Body of pancreas (tissue), 4 donors: Measurements from ENCODE around the gene C17orf113. TPM values are rescaled to one million over a fixed set of nuclear protein-coding genes. Genes with fewer than 3 reads are reported as not detected.

ENCODE experiments used
- ATAC-seq: fragments of 150-250 bp; one replicate; pipeline ENCODE4 v1.9.1; 2016
- DNase-seq, 4 donors: peaks; one replicate each; pipeline ENCODE4 v3.0.0-alpha.2; 2019
- H3K27ac ChIP-seq, 4 donors: fragments of 200-600 bp; sonication (generic); 1 replicate in 3 of 4; 2 replicates in 1 of 4; pipeline versions ENCODE4 v1.5.1 to v1.6.1; 2016 to 2019; ENCODE audit warnings: mild to moderate bottlenecking in 1 of 4, mixed read lengths in 1 of 4, moderate library complexity in 1 of 4
- H3K27me3 ChIP-seq, 2 donors: fragments of 200-600 bp; sonication (generic); one replicate each; pipeline ENCODE4 v1.6.0; 2016; ENCODE audit warnings: mild to moderate bottlenecking in 1 of 2
- H3K36me3 ChIP-seq, 2 donors: fragments of 200-600 bp; sonication (generic); replicated peaks in 1 of 2; 2 replicates each; pipeline ENCODE4 v1.5.1; 2016; ENCODE audit warnings: low read depth in 2 of 2; ENCODE audit not compliant: insufficient read depth in 1 of 2
- H3K4me1 ChIP-seq: fragments of 200-600 bp; sonication (generic); one replicate; pipeline ENCODE4 v1.6.0; 2016
- H3K4me3 ChIP-seq, 2 donors: fragments of 200-600 bp; sonication (generic); 1 replicate in 1 of 2; 2 replicates in 1 of 2; pipeline ENCODE4 v1.5.1; 2016 to 2019
- H3K9me3 ChIP-seq, 3 donors: fragments of 200-600 bp; sonication (generic); 1 replicate in 2 of 3; 2 replicates in 1 of 3; pipeline ENCODE4 v1.5.1; 2016
- CTCF ChIP-seq, 7 experiments: fragments of 450-650 bp in 4 of 7; fragments of 200-600 bp in 3 of 7; sonication (generic) in 3 of 7; IDR thresholded peaks; one replicate each; pipeline ENCODE4 v1.5.1; 2016 to 2019; ENCODE audit warnings: antibody characterized with exemption in 7 of 7
- POLR2A ChIP-seq, 3 donors: fragments of 450-650 bp; IDR thresholded peaks; one replicate each; pipeline ENCODE4 v1.6.1; 2016; ENCODE audit warnings: antibody characterized with exemption in 3 of 3, mild to moderate bottlenecking in 2 of 3
- WGBS, 2 donors: methylation state at CpG; one replicate each; pipeline ENCODE4 v1.1.5; 2017; 5-methylcytosine and 5-hydroxymethylcytosine counted together
- intact Hi-C: fragments of 100-400 bp; cut with DNase I; formaldehyde crosslinking; loops from one replicate; pipeline ENCODE4 v1.15.1; 2023
- total RNA-seq, 2 donors: library from RNA; depleted of rRNA; stranded (reverse); fragments of >200 nt; gene quantifications; one replicate each; pipeline ENCODE4 v1.1.0, GENCODE V29; 2016

C17orf113 gene
- total RNA-seq, 2 donors from 2014 or later: 1.6 to 4.4 TPM

- peaks cover 0 to 6% of the 10 kb centered on the region in 2 donors for H3K36me3 ChIP-seq
- ATAC-seq (no peak), DNase-seq (peak in 3 of 4 donors; percentile 30 to 45 (median 43))
- H3K27me3 ChIP-seq: no peaks in the 10 kb centered on the region
- no peaks in the 10 kb centered on the region for H3K9me3 ChIP-seq
- peaks cover 14% of the 10 kb centered on the region for H3K4me1 ChIP-seq
- intact Hi-C loops: loop anchor here (5.0 kb wide), 1 partner anchor 89 kb away; no protein-coding TSS in a partner anchor
- no peak overlapping the region for H3K27ac ChIP-seq
- H3K4me3 ChIP-seq: no peak overlapping the region
- WGBS, 2 donors: 66 to 67% methylated on average over 13 to 19 of the region's 19 CpGs
- TF ChIP-seq CTCF (IDR thresholded peaks at IDR 0.05) (peak in 3 of 7 experiments; percentile 6 to 37 (median 16)), POLR2A (IDR thresholded peaks at IDR 0.05) (no peak)
These were observed 22.2 kb downstream of the C17orf113 start for GRCh38 chr17:42027961-42028790.

- no peak for TF ChIP-seq POLR2A (IDR thresholded peaks at IDR 0.05)
- TF ChIP-seq CTCF (IDR thresholded peaks at IDR 0.05): no peak
- intact Hi-C loops: loop anchor here (5.0 kb wide), 1 partner anchor 90 kb away; no protein-coding TSS in a partner anchor
- 79 to 85% methylated on average over 5 of the region's 5 CpGs for WGBS, 2 donors
These were observed 22.9 kb downstream of the C17orf113 start for GRCh38 chr17:42027590-42027889.

GRCh38 chr17:42026857-42027589 lies 23.4 kb downstream of the C17orf113 start:
- whole genome bisulfite sequencing, 2 donors: 63 to 66% methylated on average over 17 of the region's 17 CpGs
- peaks cover 14% of the 10 kb centered on the region for H3K4me1 ChIP-seq
- no peaks in the 10 kb centered on the region for H3K9me3 ChIP-seq
- DNase-seq (no peak), ATAC-seq (no peak)
- no peaks in the 10 kb centered on the region for H3K27me3 ChIP-seq
- intact Hi-C loops: loop anchor here (5.0 kb wide), 1 partner anchor 90 kb away; no protein-coding TSS in a partner anchor
- peaks cover 0 to 10% of the 10 kb centered on the region in 2 donors for H3K36me3 ChIP-seq
- no peak overlapping the region for H3K27ac ChIP-seq
- H3K4me3 ChIP-seq: no peak overlapping the region
- no peak for TF ChIP-seq CTCF (IDR thresholded peaks at IDR 0.05)
- TF ChIP-seq POLR2A (IDR thresholded peaks at IDR 0.05): no peak

More at GRCh38 chr17:42027590-42027889, 22.9 kb downstream of the C17orf113 start:
- Histone ChIP-seq H3K36me3 (peaks cover 0 to 10% of the 10 kb centered on the region in 2 donors), H3K4me1 (peaks cover 14% of the 10 kb centered on the region), H3K4me3 (no peak overlapping the region), H3K27me3 (no peaks in the 10 kb centered on the region), H3K9me3 (no peaks in the 10 kb centered on the region), H3K27ac (no peak overlapping the region)
- ATAC-seq (no peak), DNase-seq (no peak)

GRCh38 chr17:42025936-42026335 lies 24.5 kb downstream of the C17orf113 start:
- Histone ChIP-seq H3K4me3 (no peak overlapping the region), H3K4me1 (peaks cover 19% of the 10 kb centered on the region), H3K36me3 (peaks cover 0 to 10% of the 10 kb centered on the region in 2 donors), H3K27ac (no peak overlapping the region), H3K27me3 (no peaks in the 10 kb centered on the region), H3K9me3 (no peaks in the 10 kb centered on the region)
- intact Hi-C loops: loop anchor here (5.0 kb wide), 1 partner anchor 91 kb away; no protein-coding TSS in a partner anchor
- ATAC-seq: no peak
- DNase-seq: no peak
- TF ChIP-seq POLR2A (IDR thresholded peaks at IDR 0.05) (no peak), CTCF (IDR thresholded peaks at IDR 0.05) (no peak)
- WGBS, 2 donors: 93 to 100% methylated on average over 3 of the region's 3 CpGs
